HG02885 (cell line): Measurements from ENCODE around the gene KLHL18.
A peak's percentile ranks its signal among the peaks of the same experiment; 100 is the strongest.
"Not testable (repeated sequence)": the region's sequence is repeated elsewhere in the genome, so short reads cannot be mapped to it uniquely, and the experiment has no call there.

Experiments
- ATAC-seq: cut with Tn5 transposase; IDR thresholded peaks from one replicate; pipeline ENCODE4 v1.9.1; 2021; ENCODE audit warnings: mild to moderate bottlenecking; ENCODE audit not compliant: unreplicated experiment, poor library complexity

Gene KLHL18

GRCh38 chr3:47282424-47283192 is at the start of gene KLHL18, which contains the start of gene KIF9:
KLHL18 (plus strand) TSS chr3:47282944; CDS start chr3:47282966, 22 bp downstream.
KIF9 (minus strand) TSS chr3:47282799; CDS start chr3:47277374, 5,425 bp downstream.
- peak; percentile 85 for ATAC-seq

- ATAC-seq = no peak
These were observed 44.7 kb upstream of the KLHL18 start for GRCh38 chr3:47238017-47238416.

GRCh38 chr3:47239929-47240328 is 42.8 kb upstream of the KLHL18 start:
- ATAC-seq = no peak

- no peak for ATAC-seq
These were observed 39.2 kb upstream of the KLHL18 start for GRCh38 chr3:47243419-47244147.

- no peak for ATAC-seq
These were observed 38.1 kb upstream of the KLHL18 start for GRCh38 chr3:47244531-47245100.

GRCh38 chr3:47245271-47245670 is 37.5 kb upstream of the KLHL18 start:
- ATAC-seq = no peak

GRCh38 chr3:47247131-47248064 is 35.3 kb upstream of the KLHL18 start:
- no peak for ATAC-seq

- ATAC-seq = no peak
These were observed 32.3 kb upstream of the KLHL18 start for GRCh38 chr3:47250309-47251060.

GRCh38 chr3:47251085-47251484 is 31.7 kb upstream of the KLHL18 start:
- ATAC-seq = not testable (repeated sequence)

GRCh38 chr3:47251689-47252088 is 31.1 kb upstream of the KLHL18 start:
- ATAC-seq = no peak

- not testable (repeated sequence) for ATAC-seq
These were observed 26.4 kb upstream of the KLHL18 start for GRCh38 chr3:47256331-47256730.

- ATAC-seq = no peak
These were observed 23.6 kb upstream of the KLHL18 start for GRCh38 chr3:47259114-47259513.

GRCh38 chr3:47260605-47261004 is 22.1 kb upstream of the KLHL18 start:
- no peak for ATAC-seq

GRCh38 chr3:47261301-47261700 is 21.4 kb upstream of the KLHL18 start:
- no peak for ATAC-seq

GRCh38 chr3:47265008-47265407 is 17.7 kb upstream of the KLHL18 start:
- no peak for ATAC-seq

- ATAC-seq = no peak
These were observed 16.9 kb upstream of the KLHL18 start for GRCh38 chr3:47265725-47266428.

GRCh38 chr3:47266709-47267489 is 15.8 kb upstream of the KLHL18 start:
- no peak for ATAC-seq

- ATAC-seq = no peak
These were observed 15.3 kb upstream of the KLHL18 start for GRCh38 chr3:47267490-47267824.
